Gastrocnemius medialis (tissue), 4 donors: ENCODE data around the gene RARA. TPM values are rescaled to one million over a fixed set of nuclear protein-coding genes. Genes with fewer than 3 reads are reported as not detected.

Experiments
- ATAC-seq, 2 donors: fragments of 150-250 bp; one replicate each; pipeline ENCODE4 v1.9.1; 2016
- DNase-seq, 2 donors: peaks; one replicate each; pipeline ENCODE4 v3.0.0-alpha.2; 2019
- H3K27ac ChIP-seq, 4 donors: fragments of 200-600 bp; sonication (generic); 1 replicate in 1 of 4; 2 replicates in 3 of 4; pipeline ENCODE4 v1.5.1; 2016 to 2018; ENCODE audit warnings: mild to moderate bottlenecking in 2 of 4, moderate library complexity in 1 of 4
- H3K27me3 ChIP-seq, 3 donors: fragments of 200-600 bp; sonication (generic) in 2 of 3; 1 replicate in 1 of 3; 2 replicates in 2 of 3; pipeline versions ENCODE4 v1.5.1 to v1.6.0; 2016 to 2019; ENCODE audit warnings: mild to moderate bottlenecking in 1 of 3, moderate library complexity in 1 of 3
- H3K36me3 ChIP-seq, 2 donors: fragments of 200-600 bp; sonication (generic) in 1 of 2; one replicate each; pipeline ENCODE4 v1.5.1; 2017 to 2018
- H3K4me1 ChIP-seq, 2 donors: fragments of 200-600 bp; sonication (generic) in 1 of 2; one replicate each; pipeline ENCODE4 v1.5.1; 2016 to 2017; ENCODE audit warnings: mild to moderate bottlenecking in 2 of 2
- H3K4me3 ChIP-seq, 4 donors: fragments of 200-600 bp; sonication (generic) in 3 of 4; 1 replicate in 1 of 4; 2 replicates in 3 of 4; pipeline ENCODE4 v1.5.1; 2016 to 2019; ENCODE audit warnings: mild to moderate bottlenecking in 2 of 4
- H3K9me3 ChIP-seq, 3 donors: fragments of 200-600 bp; sonication (generic) in 2 of 3; 1 replicate in 1 of 3; 2 replicates in 2 of 3; pipeline ENCODE4 v1.5.1; 2016 to 2019
- CTCF ChIP-seq, 5 experiments: fragments of 450-650 bp in 3 of 5; fragments of 200-600 bp in 2 of 5; sonication (generic) in 2 of 5; IDR thresholded peaks in 4 of 5; conservative IDR thresholded peaks in 1 of 5; 1 replicate in 4 of 5; 2 replicates in 1 of 5; pipeline ENCODE4 v1.5.1; 2016 to 2019; ENCODE audit warnings: antibody characterized with exemption in 5 of 5, mild to moderate bottlenecking in 3 of 5, moderate library complexity in 3 of 5
- POLR2A ChIP-seq, 2 donors: fragments of 450-650 bp; IDR thresholded peaks; one replicate each; pipeline ENCODE4 v1.6.1; 2017; ENCODE audit warnings: antibody characterized with exemption in 2 of 2, mild to moderate bottlenecking in 2 of 2, moderate library complexity in 2 of 2
- in situ Hi-C, 4 donors: fragments of 200-750 bp; cut with MboI; loops; one replicate each; pipeline versions ENCODE4 v1.15.0 to v1.8.0; 2017; ENCODE audit warnings: low sequenced_read_pairs in 4 of 4
- intact Hi-C: fragments of 100-400 bp; cut with DNase I; formaldehyde crosslinking; loops from one replicate; pipeline ENCODE4 v1.15.1; 2023; ENCODE audit warnings: low total_unique reads
- total RNA-seq, 4 donors: library from RNA; depleted of rRNA; stranded (reverse); fragments of >200 nt; gene quantifications; one replicate each; pipeline versions ENCODE4 v1.1.0 to v1.2.3, GENCODE V29; 2016

RARA gene
- total RNA-seq, 4 donors from 2014 or later = 20.3 to 67.0 (median 48.4) TPM

GRCh38 chr17:40281663-40282062 is 27.3 kb upstream of the RARA start:
- Histone ChIP-seq H3K27me3 (no peaks in the 10 kb centered on the region), H3K4me3 (no peak overlapping the region), H3K27ac (no peak overlapping the region), H3K9me3 (no peaks in the 10 kb centered on the region), H3K4me1 (no peaks in the 10 kb centered on the region), H3K36me3 (peaks cover 0 to 44% of the 10 kb centered on the region in 2 donors)
- intact Hi-C loops = loop anchor here (10.0 kb wide), 1 partner anchor 363 kb away; the partner anchor contains the start of gene SMARCE1
- no peak for ATAC-seq
- no peak for TF ChIP-seq CTCF (IDR thresholded peaks at IDR 0.05 in 4 of 5, conservative IDR thresholded peaks at IDR 0.05 in 1 of 5)
- no peak for TF ChIP-seq POLR2A (IDR thresholded peaks at IDR 0.05)
- no peak for DNase-seq
- in situ Hi-C loops = loop anchor here in 1 of 4 donors (10.0 kb wide), 1 partner anchor 77 kb away; no protein-coding TSS in a partner anchor

- Histone ChIP-seq H3K36me3 (peaks cover 0 to 26% of the 10 kb centered on the region in 2 donors), H3K27ac (peak overlapping the region in 3 of 4 donors; percentile 14 to 36 (median 34)), H3K4me3 (no peak overlapping the region), H3K27me3 (no peaks in the 10 kb centered on the region), H3K9me3 (no peaks in the 10 kb centered on the region), H3K4me1 (peaks cover 7 to 9% of the 10 kb centered on the region in 2 donors)
- no peak for TF ChIP-seq POLR2A (IDR thresholded peaks at IDR 0.05)
- intact Hi-C loops (loop anchor here (10.0 kb wide), 1 partner anchor 361 kb away; the partner anchor contains the start of gene SMARCE1), in situ Hi-C loops (loop anchor here in 1 of 4 donors (10.0 kb wide), 1 partner anchor 79 kb away; no protein-coding TSS in a partner anchor)
- ATAC-seq = no peak
- no peak for DNase-seq
Observed at GRCh38 chr17:40283662-40284061, 25.3 kb upstream of the RARA start.

- DNase-seq (no peak), ATAC-seq (no peak)
- no peak for TF ChIP-seq POLR2A (IDR thresholded peaks at IDR 0.05)
- TF ChIP-seq CTCF (IDR thresholded peaks at IDR 0.05 in 4 of 5, conservative IDR thresholded peaks at IDR 0.05 in 1 of 5) = no peak
- H3K4me3 ChIP-seq = no peak overlapping the region
- in situ Hi-C loops (loop anchor here in 1 of 4 donors (10.0 kb wide), 1 partner anchor 79 kb away; no protein-coding TSS in a partner anchor), intact Hi-C loops (loop anchor here (10.0 kb wide), 1 partner anchor 361 kb away; the partner anchor contains the start of gene SMARCE1)
- H3K27ac ChIP-seq = peak overlapping the region in 3 of 4 donors; percentile 14 to 36 (median 34)
- peaks cover 0 to 22% of the 10 kb centered on the region in 2 donors for H3K36me3 ChIP-seq
- H3K9me3 ChIP-seq = no peaks in the 10 kb centered on the region
- no peaks in the 10 kb centered on the region for H3K27me3 ChIP-seq
- peaks cover 7 to 11% of the 10 kb centered on the region in 2 donors for H3K4me1 ChIP-seq
Observed at GRCh38 chr17:40284085-40284713, 24.8 kb upstream of the RARA start.

- Histone ChIP-seq H3K27ac (no peak overlapping the region), H3K4me1 (peaks cover 11 to 16% of the 10 kb centered on the region in 2 donors), H3K27me3 (no peaks in the 10 kb centered on the region), H3K36me3 (no peaks in the 10 kb centered on the region), H3K9me3 (no peaks in the 10 kb centered on the region), H3K4me3 (no peak overlapping the region)
- ATAC-seq (no peak), DNase-seq (no peak)
- intact Hi-C loops (loop anchor here (5.0 to 10.0 kb wide), 4 partner anchors 69 to 358 kb away; partner anchors contain the start of genes SMARCE1, TOP2A and WIPF2), in situ Hi-C loops (loop anchor here in 2 of 4 donors (5.0 to 10.0 kb wide), 2 partner anchors 82 to 84 kb away; no protein-coding TSS in a partner anchor)
- no peak for TF ChIP-seq CTCF (IDR thresholded peaks at IDR 0.05 in 4 of 5, conservative IDR thresholded peaks at IDR 0.05 in 1 of 5)
- no peak for TF ChIP-seq POLR2A (IDR thresholded peaks at IDR 0.05)
Observed at GRCh38 chr17:40286473-40286872, 22.5 kb upstream of the RARA start.

- Histone ChIP-seq H3K4me1 (peaks cover 11 to 16% of the 10 kb centered on the region in 2 donors), H3K36me3 (no peaks in the 10 kb centered on the region), H3K4me3 (peak overlapping the region; percentile 8 to 32 (median 19)), H3K9me3 (no peaks in the 10 kb centered on the region), H3K27me3 (no peaks in the 10 kb centered on the region), H3K27ac (peak overlapping the region in 3 of 4 donors; percentile 30 to 61 (median 43))
- no peak for ATAC-seq
- DNase-seq = no peak
- TF ChIP-seq CTCF (IDR thresholded peaks at IDR 0.05 in 4 of 5, conservative IDR thresholded peaks at IDR 0.05 in 1 of 5) = no peak
- in situ Hi-C loops (loop anchor here in 2 of 4 donors (5.0 to 10.0 kb wide), 2 partner anchors 82 to 85 kb away; no protein-coding TSS in a partner anchor), intact Hi-C loops (loop anchor here (5.0 to 10.0 kb wide), 4 partner anchors 70 to 358 kb away; partner anchors contain the start of genes SMARCE1, TOP2A and WIPF2)
Observed at GRCh38 chr17:40287159-40287493, 21.9 kb upstream of the RARA start.
